K562 (cell line): ENCODE data around the gene KBTBD2. TPM values are rescaled to one million over a fixed set of nuclear protein-coding genes. Genes with fewer than 3 reads are reported as not detected.
"Not testable (repeated sequence)": the region's sequence is repeated elsewhere in the genome, so short reads cannot be mapped to it uniquely, and the experiment has no call there.

Source experiments
- ATAC-seq: fragments of 200-7000 bp; cut with Tn5 transposase; 3 replicates; pipeline ENCODE4 v1.9.1; 2020; ENCODE audit warnings: moderate library complexity
- BruUV-seq: library from RNA; stranded (reverse); fragments of 400-500 nt; replicated peaks from 2 replicates; lab custom pipeline; 2021; lab: Mats Ljungman, UMichigan
- CTCF ChIA-PET: fragments of 300-600 bp; formaldehyde crosslinking; extraction: SDS; loops from one replicate; lab custom pipeline; 2021; ENCODE audit warnings: low intra/inter-chr PET ratio; lab: Yijun Ruan, JAX
- POLR2A ChIA-PET: fragments of 300-600, 350-650 bp; sonication (Branson Sonifier 250); formaldehyde crosslinking; extraction: SDS; loops from one replicate; lab custom pipeline; 2021; ENCODE audit warnings: antibody characterized with exemption, inconsistent platforms; lab: Yijun Ruan, JAX
- DNase-seq, 4 experiments: peaks; one replicate each; pipeline versions ENCODE4 v3.0.0 to v3.0.0-alpha.2; 2011 to 2018; ENCODE audit warnings: low spot score in 3 of 4, mixed read lengths in 3 of 4; ENCODE audit errors: extremely low read depth in 1 of 4
- FAIRE-seq: peaks from 2 replicates; lab custom pipeline; 2011; peaks lifted over from hg19 to GRCh38; lab: Jason Lieb, UNC
- H2AFZ ChIP-seq: 2 replicates; pipeline ENCODE4 v1.6.0; 2011; ENCODE audit warnings: low read depth, low read length, control low read depth, inconsistent platforms
- H3K27ac ChIP-seq: fragments of 200-600 bp; 3 replicates; pipeline ENCODE4 v1.8.0; 2011; ENCODE audit warnings: low read depth, mild to moderate bottlenecking, control low read depth, inconsistent platforms, low read length, moderate library complexity, mixed read lengths; ENCODE audit errors: extremely low read depth
- H3K27me3 ChIP-seq, 2 experiments: fragments of 300-600 bp in 1 of 2; 2 replicates in 1 of 2; 3 replicates in 1 of 2; pipeline versions ENCODE4 v1.6.0 to v1.8.0; 2011; ENCODE audit warnings: inconsistent platforms in 2 of 2, low read length in 2 of 2, mild to moderate bottlenecking in 1 of 2, mixed read lengths in 1 of 2, moderate library complexity in 1 of 2; ENCODE audit not compliant: control insufficient read depth in 2 of 2, insufficient read depth in 2 of 2
- H3K36me3 ChIP-seq: fragments of 300-600 bp; 3 replicates; pipeline ENCODE4 v1.8.0; 2011; ENCODE audit warnings: mild to moderate bottlenecking, low read length, inconsistent platforms; ENCODE audit not compliant: control insufficient read depth, insufficient read depth
- H3K4me1 ChIP-seq, 2 experiments: fragments of 200-600 bp in 1 of 2; replicated peaks in 1 of 2; 2 replicates in 1 of 2; 3 replicates in 1 of 2; pipeline versions ENCODE4 v1.5.1 to v1.8.0; 2011; ENCODE audit warnings: inconsistent platforms in 2 of 2, low read length in 2 of 2, mild to moderate bottlenecking in 1 of 2, mixed read lengths in 1 of 2, moderate library complexity in 1 of 2; ENCODE audit not compliant: control insufficient read depth in 2 of 2, insufficient read depth in 2 of 2
- H3K4me2 ChIP-seq: 2 replicates; pipeline ENCODE4 v1.6.1; 2011; ENCODE audit warnings: low read length, control low read depth, inconsistent platforms, mixed read lengths; ENCODE audit not compliant: insufficient read depth
- H3K4me3 ChIP-seq: fragments of 200-600 bp; sonication (generic), shearing (Covaris generic); 2 replicates; pipeline ENCODE4 v1.5.1; 2016; ENCODE audit warnings: control low read depth, inconsistent platforms
- H3K79me2 ChIP-seq: fragments of 200-600 bp; 3 replicates; pipeline ENCODE4 v1.8.0; 2011; ENCODE audit warnings: low read length, inconsistent platforms; ENCODE audit not compliant: control insufficient read depth, insufficient read depth
- H3K9ac ChIP-seq, 2 experiments: 2 replicates each; pipeline versions ENCODE4 v1.6.0 to v1.6.1; 2011; ENCODE audit warnings: low read depth in 2 of 2, low read length in 2 of 2, control low read depth in 1 of 2, inconsistent platforms in 1 of 2, mild to moderate bottlenecking in 1 of 2, mixed read lengths in 1 of 2; ENCODE audit not compliant: insufficient read depth in 1 of 2
- H3K9me1 ChIP-seq: one replicate; pipeline ENCODE4 v1.6.0; 2011; ENCODE audit warnings: inconsistent platforms, mild to moderate bottlenecking, low read length, moderate library complexity; ENCODE audit not compliant: control insufficient read depth, insufficient read depth
- H3K9me3 ChIP-seq: replicated peaks from 2 replicates; pipeline ENCODE4 v1.5.1; 2011; ENCODE audit warnings: low read depth, low read length, inconsistent platforms; ENCODE audit not compliant: control insufficient read depth, insufficient read depth
- H4K20me1 ChIP-seq: replicated peaks from 2 replicates; pipeline ENCODE4 v1.6.1; 2011; ENCODE audit warnings: low read length, inconsistent platforms, mixed read lengths; ENCODE audit not compliant: control insufficient read depth, insufficient read depth
- RHOXF2B ChIP-seq: fragments of 250-450 bp; sonication (Bioruptor Pico); conservative IDR thresholded peaks from 2 replicates; pipeline ENCODE4 v1.5.1; 2021
- SPI1 ChIP-seq: IDR thresholded peaks from 2 replicates; pipeline ENCODE4 v1.6.1; 2011; ENCODE audit warnings: low read depth, low read length, control low read depth, borderline replicate concordance
- WGBS: fragments of 100-300 bp; shearing (Covaris generic); methylation state at CpG from one replicate; pipeline ENCODE4 v1.1.6; 2016; ENCODE audit warnings: low coverage, mixed read lengths; ENCODE audit not compliant: insufficient coverage; ENCODE audit errors: missing lambda C conversion rate; 5-methylcytosine and 5-hydroxymethylcytosine counted together
- in situ Hi-C: fragments of 300-500 bp; cut with MboI; formaldehyde crosslinking; loops from 4 replicates; pipeline ENCODE4 v1.15.0; 2018; ENCODE audit warnings: inconsistent platforms, mixed read lengths
- intact Hi-C: fragments of 100-400 bp; cut with micrococcal nuclease; formaldehyde crosslinking; loops from 2 replicates; pipeline ENCODE4 v1.14.2; 2022
- polyA plus RNA-seq, 8 experiments: library from polyadenylated mRNA; depleted of rRNA in 4 of 8; stranded (reverse) in 5 of 8; unstranded in 3 of 8; fragments of >200 nt; fragmentation: Nextera tagmentation in 2 of 8; fragmentation: Illumina TruSeq in 1 of 8; extraction: Ambion mirVana in 2 of 8; extraction: Trizol in 1 of 8; gene quantifications; 2 replicates each; pipeline versions ENCODE4 v1.2.1 to v1.2.3, GENCODE V29; 2011 to 2014; ENCODE audit warnings: inconsistent platforms in 1 of 8, missing spikeins in 1 of 8
- total RNA-seq, 7 experiments: library from RNA; depleted of rRNA in 6 of 7; stranded (reverse); fragments of >200 nt in 6 of 7; fragmentation: Illumina TruSeq in 2 of 7; extraction: Trizol in 2 of 7; gene quantifications; 2 replicates each; pipeline versions ENCODE4 v1.2.1 to v1.2.3, GENCODE V29; 2011 to 2021; ENCODE audit warnings: low replicate concordance in 1 of 7

The KBTBD2 gene
- total and polyA plus RNA-seq, 9 of the 15 experiments (the other 6 are each of a cell fraction or from before 2014, with no cell fraction given), result 22.8 to 62.2 (median 30.8) TPM

DNA sequence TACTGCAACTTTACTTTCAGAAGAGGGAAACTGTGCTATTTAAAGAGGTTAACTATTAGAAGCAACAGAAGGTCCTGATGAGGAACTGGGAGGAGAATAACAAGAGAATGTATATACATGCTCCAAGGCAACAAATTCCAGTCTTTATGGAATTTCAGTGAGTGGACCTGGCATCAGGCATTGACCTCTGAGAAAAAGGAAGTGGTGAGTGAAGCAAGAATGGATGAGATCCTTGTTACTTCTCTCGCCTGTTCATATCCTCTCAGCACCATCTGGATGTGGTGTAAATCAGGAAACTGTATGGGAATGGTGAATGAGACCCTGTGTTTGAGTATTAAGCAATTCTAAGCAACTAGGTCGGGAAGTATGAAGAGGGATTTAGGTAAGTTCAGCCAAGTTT is 30.3 kb upstream of the KBTBD2 start:
- H3K36me3 ChIP-seq, result peaks cover 60% of the 10 kb centered on the region
- no peak overlapping the region for H2AFZ ChIP-seq
- CTCF ChIA-PET, result no interaction called here
- no peaks in the 10 kb centered on the region for H3K27me3 ChIP-seq
- ATAC-seq, result no peak
- BruUV-seq, result no TSS peak
- POLR2A ChIA-PET, result no interaction called here
- no peak for FAIRE-seq
- intact Hi-C loops (no loop called here), in situ Hi-C loops (no loop called here)
- no peak overlapping the region for H3K9ac ChIP-seq
- no peaks in the 10 kb centered on the region for H3K9me1 ChIP-seq
- 71% methylated on average over 2 of the region's 2 CpGs for WGBS
- H3K79me2 ChIP-seq, result peaks cover 2% of the 10 kb centered on the region; the same call in 1 of the 3 replicates
- no peaks in the 10 kb centered on the region for H3K4me1 ChIP-seq
- TF ChIP-seq RHOXF2B (CRISPR knock-in tag) (no peak), SPI1 (peak; percentile 56; the same call in 1 of the 2 replicates)
- H3K4me2 ChIP-seq, result no peak overlapping the region
- H4K20me1 ChIP-seq, result no peaks in the 10 kb centered on the region
- H3K4me3 ChIP-seq, result no peak overlapping the region
- no peak for DNase-seq
- H3K27ac ChIP-seq, result no peak overlapping the region
- no peaks in the 10 kb centered on the region for H3K9me3 ChIP-seq

DNA sequence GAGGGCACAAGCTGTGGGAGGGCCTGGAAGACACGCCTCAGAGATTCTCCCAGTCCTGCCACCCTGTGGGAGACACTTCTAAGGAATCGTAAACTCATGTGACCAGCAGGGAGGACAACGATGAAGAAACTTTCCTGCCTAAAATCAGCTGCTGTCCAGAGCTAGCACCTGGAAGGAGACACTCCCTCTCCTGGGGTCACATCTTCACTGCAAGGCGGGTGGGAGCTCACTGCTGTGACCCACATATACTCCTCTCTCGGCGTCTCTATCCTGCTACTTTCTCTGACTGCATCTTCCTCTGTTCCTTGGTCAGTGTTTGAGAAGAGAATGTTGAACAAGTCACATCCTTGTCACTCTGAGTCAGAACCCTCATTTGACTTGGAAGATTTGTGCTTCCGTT is 25.4 kb upstream of the KBTBD2 start:
- H2AFZ ChIP-seq, H3K79me2 ChIP-seq, H3K4me3 ChIP-seq, H3K9me1 ChIP-seq, H3K4me1 ChIP-seq, H4K20me1 ChIP-seq, POLR2A ChIA-PET, H3K9ac ChIP-seq, CTCF ChIA-PET, FAIRE-seq, BruUV-seq, intact Hi-C loops, H3K27ac ChIP-seq, H3K4me2 ChIP-seq, H3K27me3 ChIP-seq, DNase-seq, H3K9me3 ChIP-seq, in situ Hi-C loops: not testable (repeated sequence)
- ATAC-seq, result peak; percentile 21; the same call in 1 of the 3 replicates
- peaks cover 62% of the 10 kb centered on the region for H3K36me3 ChIP-seq
- 89% methylated on average over 5 of the region's 7 CpGs for WGBS
